Neural cell (in vitro differentiated cells): ENCODE results near the gene ATXN7L1. TPM values are rescaled to one million over a fixed set of nuclear protein-coding genes. Genes with fewer than 3 reads are reported as not detected.

ENCODE experiments used
- H2AFZ ChIP-seq: fragments of 200-600, 300-800 bp; sonication (generic), shearing (Covaris generic); 2 replicates; pipeline ENCODE4 v1.6.0; 2014; ENCODE audit warnings: low read depth, mild to moderate bottlenecking, antibody characterized with exemption, low read length, moderate library complexity
- H3F3A ChIP-seq: fragments of 200-600 bp; shearing (Covaris generic); 2 replicates; pipeline ENCODE4 v1.6.1; 2016; ENCODE audit warnings: mild to moderate bottlenecking, moderate library complexity, mixed read lengths, antibody characterized with exemption, low read length; ENCODE audit not compliant: insufficient read depth, poor library complexity, severe bottlenecking
- H3K27ac ChIP-seq: fragments of 200-600, 300-800 bp; sonication (generic), shearing (Covaris generic); 2 replicates; pipeline ENCODE4 v1.5.1; 2014; ENCODE audit warnings: mild to moderate bottlenecking, low read length, moderate library complexity
- H3K27me3 ChIP-seq: fragments of 300-800, 200-600 bp; sonication (generic), shearing (Covaris generic); 2 replicates; pipeline ENCODE4 v1.6.0; 2014; ENCODE audit warnings: mild to moderate bottlenecking, low read depth, low read length, moderate library complexity; ENCODE audit not compliant: insufficient read depth
- H3K36me3 ChIP-seq: fragments of 300-800, 200-600 bp; sonication (generic), shearing (Covaris generic); 2 replicates; pipeline ENCODE4 v1.5.1; 2014; ENCODE audit warnings: mild to moderate bottlenecking, antibody characterized with exemption, low read length, moderate library complexity; ENCODE audit not compliant: insufficient read depth
- H3K4me2 ChIP-seq: fragments of 300-800, 200-600 bp; sonication (generic), shearing (Covaris generic); 2 replicates; pipeline ENCODE4 v1.6.0; 2014; ENCODE audit warnings: mild to moderate bottlenecking, low read length
- H3K4me3 ChIP-seq: fragments of 300-800, 200-600 bp; sonication (generic), shearing (Covaris generic); 2 replicates; pipeline ENCODE4 v1.5.1; 2014; ENCODE audit warnings: mild to moderate bottlenecking, low read length, moderate library complexity
- H3K79me2 ChIP-seq: fragments of 200-600 bp; shearing (Covaris generic); replicated peaks from 2 replicates; pipeline ENCODE4 v1.6.0; 2014; ENCODE audit warnings: mild to moderate bottlenecking, low read length, moderate library complexity; ENCODE audit not compliant: insufficient read depth
- H3K9ac ChIP-seq: fragments of 300-800, 200-600 bp; sonication (generic), shearing (Covaris generic); 2 replicates; pipeline ENCODE4 v1.6.1; 2016; ENCODE audit warnings: mild to moderate bottlenecking, low read length, mixed read lengths
- H3K9me2 ChIP-seq: fragments of 200-600 bp; shearing (Covaris generic); 2 replicates; pipeline ENCODE4 v1.6.1; 2016; ENCODE audit warnings: mild to moderate bottlenecking, low read length, mixed read lengths; ENCODE audit not compliant: insufficient read depth
- H3K9me3 ChIP-seq: fragments of 200-600, 300-800 bp; sonication (generic), shearing (Covaris generic); 2 replicates; pipeline ENCODE4 v1.6.1; 2016; ENCODE audit warnings: mild to moderate bottlenecking, mixed run types, low read length, moderate library complexity, mixed read lengths
- H4K20me1 ChIP-seq: fragments of 200-600 bp; shearing (Covaris generic); 2 replicates; pipeline ENCODE4 v1.6.1; 2016; ENCODE audit warnings: mild to moderate bottlenecking, mixed run types; ENCODE audit not compliant: insufficient read depth
- EP300 ChIP-seq: fragments of 450-650 bp; conservative IDR thresholded peaks from 2 replicates; pipeline ENCODE4 v1.6.1; 2014; ENCODE audit warnings: antibody characterized with exemption, mild to moderate bottlenecking, moderate library complexity; ENCODE audit not compliant: poor library complexity, severe bottlenecking
- EZH2 ChIP-seq: fragments of 200-600, 300-800 bp; shearing (Covaris generic), sonication (generic); IDR thresholded peaks from 2 replicates; pipeline ENCODE4 v1.6.1; 2014; ENCODE audit warnings: antibody characterized with exemption, low read length, borderline replicate concordance, mild to moderate bottlenecking; ENCODE audit not compliant: insufficient read depth, poor library complexity, severe bottlenecking
- MXI1 ChIP-seq: fragments of 450-650 bp; conservative IDR thresholded peaks from 2 replicates; pipeline ENCODE4 v1.6.1; 2014; ENCODE audit warnings: antibody characterized with exemption, mild to moderate bottlenecking; ENCODE audit not compliant: poor library complexity, severe bottlenecking
- POLR2AphosphoS5 ChIP-seq: IDR thresholded peaks from 2 replicates; pipeline ENCODE4 v1.6.1; 2012
- RAD21 ChIP-seq: fragments of 450-650 bp; conservative IDR thresholded peaks from 2 replicates; pipeline ENCODE4 v1.6.1; 2014; ENCODE audit warnings: antibody characterized with exemption, mild to moderate bottlenecking, moderate library complexity
- REST ChIP-seq: IDR thresholded peaks from 2 replicates; pipeline ENCODE4 v1.6.1; 2012; ENCODE audit warnings: borderline replicate concordance
- SMC3 ChIP-seq: fragments of 450-650 bp; conservative IDR thresholded peaks from 2 replicates; pipeline ENCODE4 v1.6.1; 2014; ENCODE audit warnings: antibody characterized with exemption, mild to moderate bottlenecking, moderate library complexity; ENCODE audit not compliant: poor library complexity
- TAF1 ChIP-seq: IDR thresholded peaks from 2 replicates; pipeline ENCODE4 v1.6.1; 2012; ENCODE audit warnings: low read depth
- polyA plus RNA-seq: library from polyadenylated mRNA; depleted of rRNA; stranded (reverse); fragments of >200 nt; gene quantifications from 2 replicates; pipeline ENCODE4 v1.2.3, GENCODE V29; 2014
- TF ChIP-seq, protein P1 (sequence below): fragments of 450-650 bp; IDR thresholded peaks from 2 replicates; pipeline ENCODE4 v1.5.1; 2014; ENCODE audit warnings: antibody characterized with exemption, mild to moderate bottlenecking, moderate library complexity; ENCODE audit not compliant: poor library complexity, severe bottlenecking

Gene ATXN7L1
- polyA plus RNA-seq, 1 donor from 2014 or later, result 4.3 TPM

- no peak overlapping the region for H3K4me3 ChIP-seq
- TF ChIP-seq TAF1 (no peak), RAD21 (no peak), REST (no peak), EP300 (no peak)
- TF ChIP-seq, protein P1, sequence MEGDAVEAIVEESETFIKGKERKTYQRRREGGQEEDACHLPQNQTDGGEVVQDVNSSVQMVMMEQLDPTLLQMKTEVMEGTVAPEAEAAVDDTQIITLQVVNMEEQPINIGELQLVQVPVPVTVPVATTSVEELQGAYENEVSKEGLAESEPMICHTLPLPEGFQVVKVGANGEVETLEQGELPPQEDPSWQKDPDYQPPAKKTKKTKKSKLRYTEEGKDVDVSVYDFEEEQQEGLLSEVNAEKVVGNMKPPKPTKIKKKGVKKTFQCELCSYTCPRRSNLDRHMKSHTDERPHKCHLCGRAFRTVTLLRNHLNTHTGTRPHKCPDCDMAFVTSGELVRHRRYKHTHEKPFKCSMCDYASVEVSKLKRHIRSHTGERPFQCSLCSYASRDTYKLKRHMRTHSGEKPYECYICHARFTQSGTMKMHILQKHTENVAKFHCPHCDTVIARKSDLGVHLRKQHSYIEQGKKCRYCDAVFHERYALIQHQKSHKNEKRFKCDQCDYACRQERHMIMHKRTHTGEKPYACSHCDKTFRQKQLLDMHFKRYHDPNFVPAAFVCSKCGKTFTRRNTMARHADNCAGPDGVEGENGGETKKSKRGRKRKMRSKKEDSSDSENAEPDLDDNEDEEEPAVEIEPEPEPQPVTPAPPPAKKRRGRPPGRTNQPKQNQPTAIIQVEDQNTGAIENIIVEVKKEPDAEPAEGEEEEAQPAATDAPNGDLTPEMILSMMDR, result no peak
- H4K20me1 ChIP-seq, result no peaks in the 10 kb centered on the region
- H3F3A ChIP-seq, result no peaks in the 10 kb centered on the region
- no peak overlapping the region for H2AFZ ChIP-seq
- H3K79me2 ChIP-seq, result no peaks in the 10 kb centered on the region
- no peaks in the 10 kb centered on the region for H3K9me2 ChIP-seq
- H3K36me3 ChIP-seq, result no peaks in the 10 kb centered on the region
- H3K4me2 ChIP-seq, result no peak overlapping the region
- H3K27me3 ChIP-seq, result no peaks in the 10 kb centered on the region
- H3K9ac ChIP-seq, result no peak overlapping the region
- no peaks in the 10 kb centered on the region for H3K9me3 ChIP-seq
- no peak overlapping the region for H3K27ac ChIP-seq
Measured at GRCh38 chr7:105788816-105789349, 87.5 kb downstream of the ATXN7L1 start.

DNA sequence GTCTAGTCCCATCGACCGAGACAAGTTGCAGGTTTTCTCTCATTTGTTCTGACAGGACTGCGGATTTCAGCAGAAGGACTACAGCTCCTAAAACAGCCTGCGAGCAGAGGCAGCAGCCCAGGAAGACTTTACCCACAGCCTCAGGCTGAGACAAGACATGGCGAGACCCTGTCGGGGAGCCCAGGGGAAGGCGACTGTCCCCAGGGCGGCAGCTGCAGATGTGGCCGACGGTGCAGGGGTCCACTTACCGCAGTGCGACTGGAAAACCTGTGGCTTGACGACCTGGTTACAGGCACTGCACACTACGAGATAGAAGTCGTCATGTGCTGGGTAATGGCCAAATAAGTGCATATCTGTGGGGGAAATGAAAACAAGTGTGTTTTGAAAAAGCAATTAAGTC lies 88.0 kb downstream of the ATXN7L1 start:
- TF ChIP-seq EZH2 (no peak), EP300 (no peak), SMC3 (no peak), REST (no peak), POLR2AphosphoS5 (no peak), RAD21 (no peak), TAF1 (no peak), MXI1 (no peak)
- TF ChIP-seq, protein P1, result no peak
- H3K27ac ChIP-seq, result no peak overlapping the region
- H3K4me2 ChIP-seq, result no peak overlapping the region

More for the DNA sequence above, 88.0 kb downstream of the ATXN7L1 start:
- Histone ChIP-seq H3K9me3 (no peaks in the 10 kb centered on the region), H3K4me3 (no peak overlapping the region), H3F3A (no peaks in the 10 kb centered on the region), H3K9ac (no peak overlapping the region), H4K20me1 (no peaks in the 10 kb centered on the region), H3K27me3 (no peaks in the 10 kb centered on the region), H3K36me3 (no peaks in the 10 kb centered on the region), H2AFZ (no peak overlapping the region), H3K9me2 (no peaks in the 10 kb centered on the region), H3K79me2 (no peaks in the 10 kb centered on the region)
